Measurements from ENCODE around the gene BRIP1. TPM values are rescaled to one million over a fixed set of nuclear protein-coding genes. Genes with fewer than 3 reads are reported as not detected.

BRIP1 gene
- total RNA-seq, 1 experiment from 2014 or later, result 9.4 TPM

GRCh38 chr17:61764846-61765245, 98.5 kb downstream of the BRIP1 start:
- no peak for TF ChIP-seq SIN3A (IDR thresholded peaks at IDR 0.05; ENCODE audit: borderline replicate concordance, insufficient read depth, low read depth, low read length)
- no peak for TF ChIP-seq CTCF (IDR thresholded peaks at IDR 0.05)
- TF ChIP-seq TCF7L2 (IDR thresholded peaks at IDR 0.05; ENCODE audit: low read depth, low read length), result no peak
- no peak for TF ChIP-seq REST (IDR thresholded peaks at IDR 0.05; ENCODE audit: insufficient read depth in 1 of 2, low read depth in 2 of 2, low read length in 1 of 2)
- TF ChIP-seq POLR2AphosphoS5 (IDR thresholded peaks at IDR 0.05; ENCODE audit: low read depth, low read length), result no peak
- BruUV-seq (replicated peaks), result no TSS peak
- H3K36me3 ChIP-seq (ENCODE audit: control insufficient read depth, insufficient read depth, low read length), result no peaks in the 10 kb centered on the region
- ChIA-PET CTCF (no interaction called here), POLR2A (no interaction called here)
- DNase-seq (ENCODE audit: low read depth, low spot score) (no peak), ATAC-seq (no peak)
- no peaks in the 10 kb centered on the region for H3K27me3 ChIP-seq (ENCODE audit: control insufficient read depth, insufficient read depth, low read length)
- H3K9me3 ChIP-seq (ENCODE audit: control insufficient read depth, insufficient read depth, low read depth, low read length), result 0 out of 2 replicates have a peak, but pooled peaks cover under 1% of the 10 kb centered on the region
- H3K27ac ChIP-seq (ENCODE audit: low read length), result no peak overlapping the region
- intact Hi-C loops (cut with micrococcal nuclease; ENCODE audit: unreplicated experiment) (no loop called here), in situ Hi-C loops (cut with HindIII; ENCODE audit: low pct_unique_long_range_greater_than_20kb, low sequenced_read_pairs) (no loop called here)
- no peak overlapping the region for H3K4me3 ChIP-seq (ENCODE audit: low read depth in 2 of 2, low read length in 2 of 2)
- H3K4me1 ChIP-seq (ENCODE audit: control insufficient read depth, insufficient read depth, low read length), result no peaks in the 10 kb centered on the region

- H3K36me3 ChIP-seq (ENCODE audit: control insufficient read depth, insufficient read depth, low read length), result no peaks in the 10 kb centered on the region
- H3K4me3 ChIP-seq (ENCODE audit: low read depth in 2 of 2, low read length in 2 of 2), result no peak overlapping the region
- TF ChIP-seq TCF7L2 (IDR thresholded peaks at IDR 0.05; ENCODE audit: low read depth, low read length) (no peak), POLR2AphosphoS5 (IDR thresholded peaks at IDR 0.05; ENCODE audit: low read depth, low read length) (no peak), SIN3A (IDR thresholded peaks at IDR 0.05; ENCODE audit: borderline replicate concordance, insufficient read depth, low read depth, low read length) (no peak), CTCF (IDR thresholded peaks at IDR 0.05) (no peak)
- intact Hi-C loops (cut with micrococcal nuclease; ENCODE audit: unreplicated experiment) (no loop called here), in situ Hi-C loops (cut with HindIII; ENCODE audit: low pct_unique_long_range_greater_than_20kb, low sequenced_read_pairs) (no loop called here)
- no peak overlapping the region for H3K27ac ChIP-seq (ENCODE audit: low read length)
- ATAC-seq (no peak), DNase-seq (ENCODE audit: low read depth, low spot score) (no peak)
- ChIA-PET POLR2A (no interaction called here), CTCF (no interaction called here)
- H3K27me3 ChIP-seq (ENCODE audit: control insufficient read depth, insufficient read depth, low read length), result no peaks in the 10 kb centered on the region
- H3K4me1 ChIP-seq (ENCODE audit: control insufficient read depth, insufficient read depth, low read length), result no peaks in the 10 kb centered on the region
- BruUV-seq (replicated peaks), result no TSS peak
- no peaks in the 10 kb centered on the region for H3K9me3 ChIP-seq (ENCODE audit: control insufficient read depth, insufficient read depth, low read depth, low read length)
These were observed 101.5 kb downstream of the BRIP1 start for GRCh38 chr17:61761827-61762226.
